ENCODE measurements around the gene CHST1.

GRCh38 chr11:45641961-45642360, 23.5 kb downstream of the CHST1 start:
- TF ChIP-seq EZH2 (IDR thresholded peaks at IDR 0.05) (no peak), CTCF (IDR thresholded peaks at IDR 0.05) (no peak), EZH2phosphoT487 (IDR thresholded peaks at IDR 0.05) (no peak)
